Endothelial cell of umbilical vein (primary cell): ENCODE data around the gene ESAM. TPM values are rescaled to one million over a fixed set of nuclear protein-coding genes. Genes with fewer than 3 reads are reported as not detected.

Experiments
- BruUV-seq: library from RNA; stranded (reverse); fragments of 400-500 nt; replicated peaks from 2 replicates; lab custom pipeline; 2021; lab: Mats Ljungman, UMichigan
- CTCF ChIA-PET: fragments of 300-600, 350-600 bp; sonication (Branson Sonifier 250); formaldehyde crosslinking; loops from one replicate; lab custom pipeline; 2021; ENCODE audit warnings: antibody characterized with exemption, inconsistent platforms; lab: Charles Lee
- POLR2A ChIA-PET: fragments of 300-600, 350-600 bp; sonication (Branson Sonifier 250); formaldehyde crosslinking; loops from one replicate; lab custom pipeline; 2021; ENCODE audit warnings: antibody characterized with exemption, inconsistent platforms; lab: Charles Lee
- DNase-seq: peaks from one replicate; pipeline ENCODE4 v3.0.0-alpha.2; 2011; ENCODE audit warnings: low read depth, low spot score
- FAIRE-seq: peaks from 2 replicates; lab custom pipeline; 2011; peaks lifted over from hg19 to GRCh38; lab: Jason Lieb, UNC
- H2AFZ ChIP-seq: 2 replicates; pipeline ENCODE4 v1.6.0; 2012; ENCODE audit warnings: low read depth, low read length, control low read depth, inconsistent platforms
- H3K27ac ChIP-seq: 2 replicates; pipeline ENCODE4 v1.5.1; 2011; ENCODE audit warnings: low read depth, mild to moderate bottlenecking, control low read depth, low read length, moderate library complexity; ENCODE audit not compliant: insufficient read depth
- H3K27me3 ChIP-seq, 2 experiments: 2 replicates each; pipeline versions ENCODE4 v1.6.0 to v1.6.1; 2011; ENCODE audit warnings: low read length in 2 of 2, mixed read lengths in 1 of 2; ENCODE audit not compliant: control insufficient read depth in 2 of 2, insufficient read depth in 2 of 2
- H3K36me3 ChIP-seq, 2 experiments: 2 replicates in 1 of 2; 3 replicates in 1 of 2; pipeline ENCODE4 v1.5.1; 2011; ENCODE audit warnings: low read length in 2 of 2, mild to moderate bottlenecking in 1 of 2, moderate library complexity in 1 of 2; ENCODE audit not compliant: control insufficient read depth in 2 of 2, insufficient read depth in 2 of 2; ENCODE audit errors: extremely low read depth in 1 of 2
- H3K4me1 ChIP-seq: 3 replicates; pipeline ENCODE4 v1.5.1; 2011; ENCODE audit warnings: mild to moderate bottlenecking, low read length; ENCODE audit not compliant: control insufficient read depth, insufficient read depth; ENCODE audit errors: extremely low read depth
- H3K4me2 ChIP-seq: 2 replicates; pipeline ENCODE4 v1.6.1; 2011; ENCODE audit warnings: low read length, control low read depth, mixed read lengths; ENCODE audit not compliant: insufficient read depth
- H3K4me3 ChIP-seq, 3 experiments: fragments of 200-600 bp in 1 of 3; sonication (generic), shearing (Covaris generic) in 1 of 3; replicated peaks in 1 of 3; 2 replicates each; pipeline ENCODE4 v1.5.1; 2011 to 2016; ENCODE audit warnings: control low read depth in 3 of 3, low read length in 3 of 3, mild to moderate bottlenecking in 2 of 3, inconsistent platforms in 1 of 3, low read depth in 1 of 3, moderate library complexity in 1 of 3; ENCODE audit not compliant: insufficient read depth in 1 of 3
- H3K79me2 ChIP-seq: 2 replicates; pipeline ENCODE4 v1.6.0; 2012; ENCODE audit warnings: low read length, inconsistent platforms; ENCODE audit not compliant: control insufficient read depth, insufficient read depth
- H3K9ac ChIP-seq: replicated peaks from 2 replicates; pipeline ENCODE3; 2011; ENCODE audit warnings: low read length, control low read depth; ENCODE audit not compliant: insufficient read depth; ENCODE audit errors: extremely low read depth
- H3K9me1 ChIP-seq: replicated peaks from 3 replicates; pipeline ENCODE4 v1.6.0; 2011; ENCODE audit warnings: mild to moderate bottlenecking, low read length; ENCODE audit not compliant: control insufficient read depth, insufficient read depth; ENCODE audit errors: extremely low read depth
- H3K9me3 ChIP-seq: replicated peaks from 2 replicates; pipeline ENCODE4 v1.5.1; 2012; ENCODE audit warnings: low read length, inconsistent platforms; ENCODE audit not compliant: control insufficient read depth, insufficient read depth
- H4K20me1 ChIP-seq: replicated peaks from 2 replicates; pipeline ENCODE3; 2011; ENCODE audit warnings: mild to moderate bottlenecking, low read length; ENCODE audit not compliant: control insufficient read depth, insufficient read depth; ENCODE audit errors: extremely low read depth
- EZH2 ChIP-seq: IDR thresholded peaks from 2 replicates; pipeline ENCODE4 v1.6.1; 2012; ENCODE audit warnings: borderline replicate concordance, low read depth, mild to moderate bottlenecking, moderate library complexity, low read length, inconsistent platforms; ENCODE audit not compliant: severe bottlenecking
- FOS ChIP-seq: IDR thresholded peaks from 2 replicates; pipeline ENCODE4 v1.6.1; 2011; ENCODE audit warnings: mild to moderate bottlenecking, low read length, moderate library complexity, borderline replicate concordance; ENCODE audit not compliant: insufficient read depth
- GATA2 ChIP-seq: IDR thresholded peaks from 2 replicates; pipeline ENCODE4 v1.7.0; 2011; ENCODE audit warnings: low read depth, mild to moderate bottlenecking, moderate library complexity, mixed read lengths, low read length; ENCODE audit not compliant: insufficient read length, insufficient read depth
- JUN ChIP-seq: IDR thresholded peaks from 2 replicates; pipeline ENCODE4 v1.6.1; 2011; ENCODE audit warnings: borderline replicate concordance, low read depth; ENCODE audit not compliant: insufficient read length, insufficient read depth
- MYC ChIP-seq: IDR thresholded peaks from one replicate; pipeline ENCODE4 v1.6.1; 2011; ENCODE audit warnings: mild to moderate bottlenecking, low read depth, low read length
- POLR2A ChIP-seq: IDR thresholded peaks from 2 replicates; pipeline ENCODE4 v1.6.1; 2012; ENCODE audit warnings: low read depth, mild to moderate bottlenecking, control low read depth, low read length
- POLR2AphosphoS5 ChIP-seq: IDR thresholded peaks from 2 replicates; pipeline ENCODE4 v1.6.1; 2012; ENCODE audit warnings: low read depth, mild to moderate bottlenecking, control low read depth, low read length, moderate library complexity; ENCODE audit not compliant: insufficient read depth
- dilution Hi-C: fragments of 300-500 bp; cut with MboI; formaldehyde crosslinking; loops from one replicate; pipeline ENCODE4 v1.15.0; 2019; ENCODE audit warnings: low sequenced_read_pairs; ENCODE audit not compliant: extremely low pct_ligation_motif_present
- intact Hi-C: fragments of 100-400 bp; cut with micrococcal nuclease; formaldehyde crosslinking; loops from one replicate; pipeline ENCODE4 v1.10.0; 2022
- polyA plus RNA-seq, 4 experiments: library from polyadenylated mRNA; depleted of rRNA in 3 of 4; stranded (reverse) in 3 of 4; unstranded in 1 of 4; fragments of >200 nt; gene quantifications; 2 replicates each; pipeline versions ENCODE4 v1.2.1 to v1.2.3, GENCODE V29; 2011 to 2012; ENCODE audit warnings: missing spikeins in 1 of 4
- total RNA-seq: library from RNA; stranded (reverse); gene quantifications from 2 replicates; pipeline ENCODE4 v1.2.3, GENCODE V29; 2021
- TF ChIP-seq, protein P1 (sequence below): IDR thresholded peaks from 2 replicates; pipeline ENCODE4 v1.6.1; 2011; ENCODE audit not compliant: insufficient read depth, insufficient read length
- TF ChIP-seq, protein P2 (sequence below), 2 donors: IDR thresholded peaks; 1 replicate in 1 of 2; 2 replicates in 1 of 2; pipeline ENCODE4 v1.5.1; 2011; ENCODE audit warnings: low read length in 2 of 2, mild to moderate bottlenecking in 2 of 2, moderate library complexity in 2 of 2, control low read depth in 1 of 2, inconsistent platforms in 1 of 2, low read depth in 1 of 2; ENCODE audit not compliant: insufficient read depth in 1 of 2; ENCODE audit errors: extremely low read depth in 1 of 2

Gene ESAM
- total and polyA plus RNA-seq, 2 donors (not counting 3 experiments of a cell fraction or from before 2014, with no cell fraction given), result 273 to 383 TPM

DNA sequence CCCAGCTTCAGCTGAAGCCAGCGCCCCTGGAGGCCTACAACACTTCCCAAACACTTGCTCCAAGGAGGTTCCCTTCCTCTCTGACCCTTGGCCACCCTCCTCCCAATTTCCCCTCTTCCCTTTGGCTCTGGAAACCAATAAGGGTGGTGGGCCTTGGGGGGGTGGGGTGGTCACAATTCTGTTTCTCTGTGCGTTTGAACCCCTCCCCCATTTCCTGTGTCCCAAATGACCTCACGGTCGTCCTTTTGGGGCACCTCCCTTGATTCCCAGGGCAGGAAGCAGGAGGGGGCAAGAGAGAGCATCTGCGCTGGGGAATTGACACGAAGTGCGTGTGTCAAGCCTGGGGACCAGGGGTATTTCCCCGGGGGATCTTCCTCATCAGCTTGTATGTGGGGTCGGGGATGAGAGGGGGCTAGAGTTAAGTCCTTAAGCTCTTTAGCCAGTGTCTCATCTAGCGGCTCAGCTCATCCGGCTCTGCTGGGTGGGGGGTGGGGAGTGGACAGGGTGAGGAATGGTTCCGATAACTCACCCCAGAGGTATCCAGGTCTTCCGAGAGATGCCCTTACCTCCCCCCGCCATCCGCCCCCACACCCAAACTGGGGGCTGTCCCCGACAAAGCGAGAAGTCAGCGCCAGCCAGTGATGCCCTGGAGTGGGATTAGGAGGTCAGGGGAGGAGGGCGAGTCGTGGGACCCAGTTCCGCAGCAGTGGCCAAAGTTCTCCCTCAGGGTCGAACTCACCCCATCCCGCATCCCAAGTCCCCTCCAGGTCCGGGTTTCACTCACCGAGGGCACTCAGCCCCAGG lies 587 bp downstream of the ESAM start:
- H3K4me2 ChIP-seq, result peak overlapping the region; percentile 77
- TSS peak; percentile 45 for BruUV-seq

More for the DNA sequence above, 587 bp downstream of the ESAM start:
- Histone ChIP-seq H3K9me1 (no peaks in the 10 kb centered on the region), H4K20me1 (no peaks in the 10 kb centered on the region), H3K9me3 (no peaks in the 10 kb centered on the region), H3K4me1 (peaks cover 40% of the 10 kb centered on the region), H3K4me3 (peak overlapping the region; percentile 62 to 97 (median 64)), H2AFZ (no peak overlapping the region), H3K9ac (peak overlapping the region; percentile 98), H3K79me2 (peaks cover 62% of the 10 kb centered on the region), H3K36me3 (peaks cover 5% of the 10 kb centered on the region in 2 experiments), H3K27me3 (no peaks in the 10 kb centered on the region), H3K27ac (peak overlapping the region; percentile 100)
- FAIRE-seq (peak; percentile 38), DNase-seq (peak; percentile 51)
- dilution Hi-C loops (no loop called here), intact Hi-C loops (loop anchor here (2.0 kb wide), 1 partner anchor 17 kb away; no protein-coding TSS in a partner anchor)
- ChIA-PET POLR2A (interaction anchor here (0.6 to 5.9 kb wide), 4 partner anchors 13 to 40 kb away, joined by 4 to 67 read pairs (median 5); no protein-coding TSS in a partner anchor), CTCF (interaction anchor here (0.8 to 13.1 kb wide), 16 partner anchors 8 to 117 kb away, joined by 3 to 301 read pairs (median 8); partner anchors contain the start of genes MSANTD2, NRGN, ROBO3 and SIAE)
- TF ChIP-seq POLR2AphosphoS5, result peak; percentile 6
- TF ChIP-seq FOS, result peak; percentile 22
- TF ChIP-seq POLR2A, result no peak
- TF ChIP-seq, protein P1, sequence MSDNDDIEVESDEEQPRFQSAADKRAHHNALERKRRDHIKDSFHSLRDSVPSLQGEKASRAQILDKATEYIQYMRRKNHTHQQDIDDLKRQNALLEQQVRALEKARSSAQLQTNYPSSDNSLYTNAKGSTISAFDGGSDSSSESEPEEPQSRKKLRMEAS, result no peak
- TF ChIP-seq GATA2, result no peak
- TF ChIP-seq, protein P2, sequence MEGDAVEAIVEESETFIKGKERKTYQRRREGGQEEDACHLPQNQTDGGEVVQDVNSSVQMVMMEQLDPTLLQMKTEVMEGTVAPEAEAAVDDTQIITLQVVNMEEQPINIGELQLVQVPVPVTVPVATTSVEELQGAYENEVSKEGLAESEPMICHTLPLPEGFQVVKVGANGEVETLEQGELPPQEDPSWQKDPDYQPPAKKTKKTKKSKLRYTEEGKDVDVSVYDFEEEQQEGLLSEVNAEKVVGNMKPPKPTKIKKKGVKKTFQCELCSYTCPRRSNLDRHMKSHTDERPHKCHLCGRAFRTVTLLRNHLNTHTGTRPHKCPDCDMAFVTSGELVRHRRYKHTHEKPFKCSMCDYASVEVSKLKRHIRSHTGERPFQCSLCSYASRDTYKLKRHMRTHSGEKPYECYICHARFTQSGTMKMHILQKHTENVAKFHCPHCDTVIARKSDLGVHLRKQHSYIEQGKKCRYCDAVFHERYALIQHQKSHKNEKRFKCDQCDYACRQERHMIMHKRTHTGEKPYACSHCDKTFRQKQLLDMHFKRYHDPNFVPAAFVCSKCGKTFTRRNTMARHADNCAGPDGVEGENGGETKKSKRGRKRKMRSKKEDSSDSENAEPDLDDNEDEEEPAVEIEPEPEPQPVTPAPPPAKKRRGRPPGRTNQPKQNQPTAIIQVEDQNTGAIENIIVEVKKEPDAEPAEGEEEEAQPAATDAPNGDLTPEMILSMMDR (IDR thresholded peaks at IDR 0.05; ENCODE audit: extremely low read depth in 1 of 2, insufficient read depth in 1 of 2, low read depth in 1 of 2, low read length in 2 of 2), result peak; percentile 24 to 37
- TF ChIP-seq EZH2, result no peak
- peak; percentile 5 for TF ChIP-seq JUN
- TF ChIP-seq MYC, result no peak
